Neuronal stem cell (in vitro differentiated cells): ENCODE measurements around the gene ABHD16A.

Experiments used
- DNase-seq: peaks from one replicate; pipeline ENCODE4 v3.0.0-alpha.2; 2013; ENCODE audit warnings: low spot score
- H2AFZ ChIP-seq: one replicate; pipeline ENCODE4 v1.6.1; 2013; ENCODE audit warnings: mild to moderate bottlenecking, low read length, inconsistent platforms
- H2AK5ac ChIP-seq: 2 replicates; pipeline ENCODE4 v1.6.1; 2013; ENCODE audit warnings: low read depth, mild to moderate bottlenecking, inconsistent platforms, low read length, moderate library complexity, mixed read lengths
- H2BK120ac ChIP-seq: 2 replicates; pipeline ENCODE4 v1.6.1; 2013; ENCODE audit warnings: low read depth, mild to moderate bottlenecking, inconsistent platforms, low read length, moderate library complexity, mixed read lengths
- H2BK12ac ChIP-seq: one replicate; pipeline ENCODE4 v1.6.1; 2013; ENCODE audit warnings: low read length, inconsistent platforms
- H2BK15ac ChIP-seq: 2 replicates; pipeline ENCODE4 v1.6.1; 2013; ENCODE audit warnings: mild to moderate bottlenecking, low read length, inconsistent platforms, mixed read lengths
- H2BK5ac ChIP-seq: one replicate; pipeline ENCODE4 v1.6.1; 2013; ENCODE audit warnings: inconsistent platforms, mild to moderate bottlenecking, low read length, moderate library complexity
- H3K14ac ChIP-seq: one replicate; pipeline ENCODE4 v1.6.1; 2013; ENCODE audit warnings: low read length, inconsistent platforms
- H3K18ac ChIP-seq: 2 replicates; pipeline ENCODE4 v1.6.1; 2013; ENCODE audit warnings: low read length, inconsistent platforms
- H3K23ac ChIP-seq: 2 replicates; pipeline ENCODE4 v1.6.1; 2013; ENCODE audit warnings: low read depth, mild to moderate bottlenecking, mixed read lengths, low read length, inconsistent platforms; ENCODE audit not compliant: poor library complexity
- H3K27ac ChIP-seq: replicated peaks from 3 replicates; pipeline ENCODE4 v1.5.1; 2013; ENCODE audit warnings: low read length, inconsistent platforms
- H3K27me3 ChIP-seq, 3 experiments: 2 replicates each; pipeline ENCODE4 v1.6.1; 2013; ENCODE audit warnings: low read length in 3 of 3, mild to moderate bottlenecking in 2 of 3, inconsistent platforms in 1 of 3, low read depth in 1 of 3, mixed read lengths in 1 of 3, moderate library complexity in 1 of 3; ENCODE audit not compliant: control insufficient read depth in 3 of 3, insufficient read depth in 3 of 3
- H3K36me3 ChIP-seq, 2 donors: replicated peaks in 1 of 2; 2 replicates each; pipeline ENCODE4 v1.6.1; 2013; ENCODE audit warnings: low read length in 2 of 2; ENCODE audit not compliant: control insufficient read depth in 2 of 2, insufficient read depth in 2 of 2
- H3K4ac ChIP-seq: 2 replicates; pipeline ENCODE4 v1.6.1; 2013; ENCODE audit warnings: inconsistent platforms, mild to moderate bottlenecking, low read length, moderate library complexity
- H3K4me1 ChIP-seq, 2 donors: 1 replicate in 1 of 2; 2 replicates in 1 of 2; pipeline ENCODE4 v1.6.1; 2013; ENCODE audit warnings: low read length in 2 of 2, low read depth in 1 of 2; ENCODE audit not compliant: control insufficient read depth in 2 of 2, insufficient read depth in 1 of 2
- H3K4me2 ChIP-seq: one replicate; pipeline ENCODE4 v1.6.1; 2013; ENCODE audit warnings: mild to moderate bottlenecking, low read length, inconsistent platforms; ENCODE audit not compliant: insufficient read depth, poor library complexity, severe bottlenecking
- H3K4me3 ChIP-seq, 2 donors: 2 replicates each; pipeline ENCODE4 v1.5.1; 2013; ENCODE audit warnings: low read length in 2 of 2, mild to moderate bottlenecking in 2 of 2, inconsistent platforms in 1 of 2, moderate library complexity in 1 of 2
- H3K79me1 ChIP-seq: one replicate; pipeline ENCODE4 v1.6.1; 2013; ENCODE audit warnings: low read depth, mild to moderate bottlenecking, inconsistent platforms, low read length, moderate library complexity
- H3K9ac ChIP-seq: one replicate; pipeline ENCODE4 v1.6.1; 2013; ENCODE audit warnings: mild to moderate bottlenecking, low read depth, low read length, inconsistent platforms; ENCODE audit not compliant: poor library complexity
- H3K9me3 ChIP-seq, 2 donors: replicated peaks in 1 of 2; 2 replicates each; pipeline versions ENCODE3 to v1.6.1; 2013; ENCODE audit warnings: low read length in 2 of 2, mild to moderate bottlenecking in 2 of 2, inconsistent platforms in 1 of 2, low read depth in 1 of 2, mixed read lengths in 1 of 2, moderate library complexity in 1 of 2; ENCODE audit not compliant: control insufficient read depth in 2 of 2, insufficient read depth in 1 of 2
- H4K8ac ChIP-seq: one replicate; pipeline ENCODE4 v1.6.1; 2013; ENCODE audit warnings: low read depth, mild to moderate bottlenecking, inconsistent platforms, low read length, moderate library complexity
- H4K91ac ChIP-seq: one replicate; pipeline ENCODE4 v1.6.1; 2013; ENCODE audit warnings: low read length, low read depth, mild to moderate bottlenecking, inconsistent platforms; ENCODE audit not compliant: poor library complexity
- WGBS, 2 donors: extraction: QIAGEN DNeasy Blood & Tissue Kit; methylation state at CpG; one replicate each; pipeline ENCODE4 v1.1.7; 2013; ENCODE audit warnings: missing lambda C conversion rate in 2 of 2, mixed read lengths in 1 of 2; ENCODE audit not compliant: insufficient read length in 2 of 2, insufficient replicate concordance in 1 of 2; ENCODE audit errors: extremely low coverage in 2 of 2; 5-methylcytosine and 5-hydroxymethylcytosine counted together

Gene ABHD16A

GRCh38 chr6:31681135-31681671, 21.9 kb downstream of the ABHD16A start:
- H3K4me3 ChIP-seq = peak overlapping the region in 1 of 2 donors; percentile 73
- DNase-seq = no peak

GRCh38 chr6:31680226-31681134, 22.6 kb downstream of the ABHD16A start, which contains the start of gene LY6G5C:
Gene LY6G5C, minus strand, starts transcription at chr6:31681067. Its CDS starts 694 bp downstream, at chr6:31680373.
- DNase-seq = peak; percentile 56
- Histone ChIP-seq H3K9me3 (no peaks in the 10 kb centered on the region), H2AFZ (peak within 1 kb of the TSS; percentile 69), H3K4me3 (peak within 1 kb of the TSS in 1 of 2 donors; percentile 73), H3K18ac (peak within 1 kb of the TSS; percentile 88), H4K8ac (no peak within 1 kb of the TSS), H2AK5ac (peak within 1 kb of the TSS; percentile 47), H4K91ac (no peak within 1 kb of the TSS), H3K27ac (no peak within 1 kb of the TSS), H2BK5ac (peak within 1 kb of the TSS; percentile 63), H3K23ac (peak within 1 kb of the TSS; percentile 57), H2BK15ac (peak within 1 kb of the TSS; percentile 15), H2BK120ac (no peak within 1 kb of the TSS), H3K14ac (peak within 1 kb of the TSS; percentile 44), H2BK12ac (no peak within 1 kb of the TSS), H3K9ac (peak within 1 kb of the TSS; percentile 91), H3K27me3 (peaks cover 0 to 16% (median 7%) of the 10 kb centered on the region in 3 experiments), H3K79me1 (no peaks in the 10 kb centered on the region), H3K4ac (no peak within 1 kb of the TSS), H3K4me1 (peaks cover 4 to 9% of the 10 kb centered on the region in 2 donors), H3K36me3 (peaks cover 0 to 27% of the 10 kb centered on the region in 2 donors), H3K4me2 (peak within 1 kb of the TSS; percentile 87)
- WGBS, 2 donors = no CpG with 5 or more reads among the region's 17 CpGs

More at GRCh38 chr6:31681135-31681671, 21.9 kb downstream of the ABHD16A start:
- no peak overlapping the region for H4K91ac ChIP-seq
- H3K18ac ChIP-seq = peak overlapping the region; percentile 88
- peak overlapping the region; percentile 63 for H2BK5ac ChIP-seq
- peak overlapping the region; percentile 91 for H3K9ac ChIP-seq
- H2BK120ac ChIP-seq = no peak overlapping the region
- H3K27me3 ChIP-seq = peaks cover 0 to 16% (median 7%) of the 10 kb centered on the region in 3 experiments
- H4K8ac ChIP-seq = no peak overlapping the region
- no peak overlapping the region for H3K4ac ChIP-seq
- H3K14ac ChIP-seq = peak overlapping the region; percentile 44
- no peaks in the 10 kb centered on the region for H3K9me3 ChIP-seq
- H3K36me3 ChIP-seq = peaks cover 0 to 33% of the 10 kb centered on the region in 2 donors
- H2AK5ac ChIP-seq = peak overlapping the region; percentile 47
- H2AFZ ChIP-seq = no peak overlapping the region
- no peak overlapping the region for H3K27ac ChIP-seq
- WGBS, 2 donors = no CpG with 5 or more reads among the region's 40 CpGs
- H3K79me1 ChIP-seq = no peaks in the 10 kb centered on the region
- peak overlapping the region; percentile 87 for H3K4me2 ChIP-seq
- H3K23ac ChIP-seq = no peak overlapping the region
- H2BK15ac ChIP-seq = peak overlapping the region; percentile 15
- H3K4me1 ChIP-seq = peaks cover 4 to 9% of the 10 kb centered on the region in 2 donors
- no peak overlapping the region for H2BK12ac ChIP-seq

GRCh38 chr6:31677955-31678354, 25.2 kb downstream of the ABHD16A start:
- H4K91ac ChIP-seq = no peak overlapping the region
- no peak overlapping the region for H2AK5ac ChIP-seq
- peaks cover 2 to 4% of the 10 kb centered on the region in 2 donors for H3K4me1 ChIP-seq
- no peak overlapping the region for H3K4me3 ChIP-seq
- no peaks in the 10 kb centered on the region for H3K79me1 ChIP-seq
- no peaks in the 10 kb centered on the region for H3K9me3 ChIP-seq
- DNase-seq = no peak
- H2BK5ac ChIP-seq = no peak overlapping the region
- no peak overlapping the region for H2BK120ac ChIP-seq
- no peak overlapping the region for H2BK15ac ChIP-seq
- H3K18ac ChIP-seq = no peak overlapping the region
- H3K14ac ChIP-seq = no peak overlapping the region
- no peak overlapping the region for H2BK12ac ChIP-seq
- no peak overlapping the region for H2AFZ ChIP-seq
- peaks cover 0 to 16% (median 7%) of the 10 kb centered on the region in 3 experiments for H3K27me3 ChIP-seq
- no peak overlapping the region for H3K27ac ChIP-seq
- H4K8ac ChIP-seq = no peak overlapping the region
- H3K23ac ChIP-seq = no peak overlapping the region
- no CpG with 5 or more reads among the region's 8 CpGs for WGBS, 2 donors
- no peak overlapping the region for H3K9ac ChIP-seq
- no peak overlapping the region for H3K4me2 ChIP-seq
- peaks cover 2 to 16% of the 10 kb centered on the region in 2 donors for H3K36me3 ChIP-seq
- H3K4ac ChIP-seq = no peak overlapping the region

GRCh38 chr6:31676904-31677303, 26.2 kb downstream of the ABHD16A start:
- no peak overlapping the region for H2BK12ac ChIP-seq
- no peak overlapping the region for H2BK5ac ChIP-seq
- H2AK5ac ChIP-seq = no peak overlapping the region
- no peak overlapping the region for H2BK120ac ChIP-seq
- H3K18ac ChIP-seq = no peak overlapping the region
- WGBS, 2 donors = no CpG with 5 or more reads among the region's 6 CpGs
- no peaks in the 10 kb centered on the region for H3K9me3 ChIP-seq
- no peak overlapping the region for H3K23ac ChIP-seq
- H4K8ac ChIP-seq = no peak overlapping the region
- no peak overlapping the region for H2BK15ac ChIP-seq
- no peak overlapping the region for H3K14ac ChIP-seq
- H3K79me1 ChIP-seq = no peaks in the 10 kb centered on the region
- H3K4me2 ChIP-seq = no peak overlapping the region
- H2AFZ ChIP-seq = no peak overlapping the region
- peaks cover 0 to 14% (median 6%) of the 10 kb centered on the region in 3 experiments for H3K27me3 ChIP-seq
- no peak overlapping the region for H4K91ac ChIP-seq
- no peak for DNase-seq
- no peak overlapping the region for H3K4ac ChIP-seq
- H3K36me3 ChIP-seq = peaks cover 8 to 22% of the 10 kb centered on the region in 2 donors
- H3K27ac ChIP-seq = no peak overlapping the region
- H3K4me1 ChIP-seq = peaks cover 2 to 4% of the 10 kb centered on the region in 2 donors
- H3K9ac ChIP-seq = no peak overlapping the region
- H3K4me3 ChIP-seq = no peak overlapping the region
